Natural killer cell treated with Interleukin-12 subunit alpha and Interleukin-12 subunit beta and Interleukin-15 and Interleukin-18, amount 100 ng/mL, for 72 hours (primary cell): ENCODE results near the gene CASKIN1. TPM values are rescaled to one million over a fixed set of nuclear protein-coding genes. Genes with fewer than 3 reads are reported as not detected.

ENCODE experiments used
- ATAC-seq, 2 donors: fragments of 150-1000 bp; cut with Tn5 transposase in 1 of 2; sonication (Bioruptor Pico), chemical (Tn5 transposase) in 1 of 2; 2 replicates each; pipeline ENCODE4 v1.10.0; 2021
- DNase-seq: peaks from one replicate; pipeline ENCODE4 v3.0.0; 2022; ENCODE audit warnings: low spot score
- H3K27ac Mint-ChIP-seq, 2 donors: 1 replicate in 1 of 2; 2 replicates in 1 of 2; pipeline ENCODE4 v1.8.0; 2022; ENCODE audit warnings: mixed read lengths in 2 of 2, mild to moderate bottlenecking in 1 of 2, moderate library complexity in 1 of 2
- H3K27me3 Mint-ChIP-seq, 2 donors: 1 replicate in 1 of 2; 2 replicates in 1 of 2; pipeline ENCODE4 v1.8.0; 2022; ENCODE audit warnings: mixed read lengths in 2 of 2
- H3K36me3 Mint-ChIP-seq: one replicate; pipeline ENCODE4 v1.8.0; 2022; ENCODE audit warnings: mixed read lengths
- H3K4me1 Mint-ChIP-seq, 2 donors: 1 replicate in 1 of 2; 2 replicates in 1 of 2; pipeline ENCODE4 v1.8.0; 2022; ENCODE audit warnings: low read depth in 2 of 2, mixed read lengths in 2 of 2, mild to moderate bottlenecking in 1 of 2
- H3K4me3 Mint-ChIP-seq: one replicate; pipeline ENCODE4 v1.8.0; 2022; ENCODE audit warnings: mixed read lengths
- H3K9me3 Mint-ChIP-seq: 2 replicates; pipeline ENCODE4 v1.8.0; 2022; ENCODE audit warnings: mixed read lengths
- total RNA-seq, 2 donors: library from RNA; stranded (reverse); gene quantifications; one replicate each; pipeline ENCODE4 v1.2.3, GENCODE V29; 2022

CASKIN1 gene
- total RNA-seq, 2 donors from 2014 or later = 0.14 to 0.26 TPM

- DNase-seq = no peak
- Mint-ChIP-seq H3K4me3 (no peak overlapping the region), H3K27ac (no peak overlapping the region), H3K27me3 (no peaks in the 10 kb centered on the region), H3K4me1 (peaks cover 0 to 6% of the 10 kb centered on the region in 2 donors), H3K36me3 (no peaks in the 10 kb centered on the region), H3K9me3 (no peaks in the 10 kb centered on the region)
- no peak for ATAC-seq
These were observed 18.8 kb downstream of the CASKIN1 start for GRCh38 chr16:2177561-2177960.

- no peaks in the 10 kb centered on the region for H3K27me3 Mint-ChIP-seq
- DNase-seq (no peak), ATAC-seq (no peak)
- peaks cover 0 to 3% of the 10 kb centered on the region in 2 donors for H3K4me1 Mint-ChIP-seq
- H3K27ac Mint-ChIP-seq = no peak overlapping the region
- no peak overlapping the region for H3K4me3 Mint-ChIP-seq
- H3K9me3 Mint-ChIP-seq = no peaks in the 10 kb centered on the region
- H3K36me3 Mint-ChIP-seq = no peaks in the 10 kb centered on the region
These were observed 19.3 kb downstream of the CASKIN1 start for GRCh38 chr16:2177101-2177500.

DNA sequence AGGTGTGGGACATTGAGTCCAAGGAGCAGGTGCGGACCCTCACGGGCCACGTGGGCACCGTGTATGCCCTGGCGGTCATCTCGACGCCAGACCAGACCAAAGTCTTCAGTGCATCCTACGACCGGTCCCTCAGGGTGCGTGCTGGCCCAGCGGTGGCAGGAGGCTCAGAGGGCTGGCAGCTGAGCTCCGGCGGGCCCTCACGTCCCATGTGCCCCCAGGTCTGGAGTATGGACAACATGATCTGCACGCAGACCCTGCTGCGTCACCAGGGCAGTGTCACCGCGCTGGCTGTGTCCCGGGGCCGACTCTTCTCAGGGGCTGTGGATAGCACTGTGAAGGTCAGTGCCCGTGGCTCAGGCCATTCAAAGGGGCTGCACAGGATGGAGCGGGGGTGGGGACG is 20.4 kb downstream of the CASKIN1 start:
- Mint-ChIP-seq H3K36me3 (no peaks in the 10 kb centered on the region), H3K4me3 (no peak overlapping the region), H3K27ac (no peak overlapping the region)

DNA sequence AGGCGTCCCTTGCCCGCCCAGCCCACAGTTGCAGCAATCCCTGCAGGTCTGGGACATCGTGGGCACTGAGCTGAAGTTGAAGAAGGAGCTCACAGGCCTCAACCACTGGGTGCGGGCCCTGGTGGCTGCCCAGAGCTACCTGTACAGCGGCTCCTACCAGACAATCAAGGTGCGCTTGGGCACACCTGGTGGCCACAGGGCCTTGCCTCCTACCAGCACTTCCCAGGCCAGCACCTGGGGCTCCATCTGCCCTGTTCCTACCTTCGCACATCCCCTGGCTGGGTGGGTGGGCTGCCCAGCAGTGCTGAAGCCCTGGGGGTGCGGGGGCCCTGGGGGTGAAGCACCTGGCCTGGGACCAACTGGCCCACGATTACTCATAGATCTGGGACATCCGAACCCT is 21.0 kb downstream of the CASKIN1 start:
- ATAC-seq (no peak), DNase-seq (no peak)
- H3K4me1 Mint-ChIP-seq = peaks cover 0 to 3% of the 10 kb centered on the region in 2 donors
- H3K4me3 Mint-ChIP-seq = no peak overlapping the region
- no peaks in the 10 kb centered on the region for H3K36me3 Mint-ChIP-seq
- no peaks in the 10 kb centered on the region for H3K9me3 Mint-ChIP-seq
- H3K27ac Mint-ChIP-seq = no peak overlapping the region
- H3K27me3 Mint-ChIP-seq = no peaks in the 10 kb centered on the region

More for the DNA sequence above, 20.4 kb downstream of the CASKIN1 start:
- ATAC-seq (no peak), DNase-seq (no peak)
- Mint-ChIP-seq H3K27me3 (no peaks in the 10 kb centered on the region), H3K9me3 (no peaks in the 10 kb centered on the region), H3K4me1 (peaks cover 0 to 3% of the 10 kb centered on the region in 2 donors)

DNA sequence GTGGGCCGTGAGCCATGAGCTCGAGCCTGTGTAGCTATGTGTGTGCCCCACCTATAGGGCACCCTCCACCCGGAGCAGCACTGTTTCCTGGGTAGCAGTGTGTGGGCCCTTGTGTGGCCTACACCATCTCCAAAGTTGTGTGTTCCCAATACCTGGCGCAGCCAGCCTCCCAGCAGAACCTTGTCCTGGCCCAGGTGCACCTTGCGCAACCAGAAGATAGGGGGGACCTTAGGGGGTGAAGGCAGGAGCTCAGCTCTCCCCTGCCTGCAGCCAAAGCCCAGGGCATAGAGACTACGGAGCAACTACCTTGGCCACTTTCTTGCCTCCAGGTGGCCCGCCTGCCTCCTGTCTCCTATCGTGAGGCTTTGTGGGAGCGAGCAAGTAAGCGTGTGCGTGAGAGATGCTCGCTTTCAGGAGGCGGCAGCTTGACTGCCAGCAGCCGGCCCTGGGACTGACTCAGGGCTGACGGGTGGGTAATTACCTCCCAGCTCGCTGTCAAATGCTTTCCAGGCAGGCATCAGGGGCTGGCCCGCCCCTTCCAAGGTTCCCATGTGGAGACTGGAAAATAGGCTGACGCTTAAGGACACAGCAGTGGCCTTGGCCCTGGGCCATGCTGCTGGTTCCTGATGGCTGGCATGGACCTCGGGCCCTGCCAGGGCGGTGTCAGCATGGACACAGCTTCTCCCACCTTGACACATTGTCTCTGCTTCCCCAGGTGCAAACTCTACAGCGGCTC is 21.8 kb downstream of the CASKIN1 start:
- no peak overlapping the region for H3K27ac Mint-ChIP-seq
- H3K9me3 Mint-ChIP-seq = no peaks in the 10 kb centered on the region

DNA sequence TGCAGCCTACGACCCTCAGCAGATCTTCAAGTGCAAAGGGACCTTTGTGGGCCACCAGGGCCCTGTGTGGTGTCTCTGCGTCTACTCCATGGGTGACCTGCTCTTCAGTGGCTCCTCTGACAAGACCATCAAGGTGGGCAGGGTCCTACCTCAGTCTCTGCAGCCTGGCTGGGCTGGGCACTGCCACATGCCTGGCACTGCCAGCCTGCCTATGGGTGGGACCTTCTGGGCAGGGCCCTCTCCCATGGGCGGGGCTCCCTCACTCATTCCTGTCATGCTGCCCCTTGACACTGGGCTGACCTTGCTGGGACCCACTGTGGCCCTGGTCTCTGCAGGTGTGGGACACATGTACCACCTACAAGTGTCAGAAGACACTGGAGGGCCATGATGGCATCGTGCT is 22.5 kb downstream of the CASKIN1 start:
- no peak for ATAC-seq
- H3K9me3 Mint-ChIP-seq = no peaks in the 10 kb centered on the region
- H3K4me3 Mint-ChIP-seq = no peak overlapping the region

More for the DNA sequence above, 21.8 kb downstream of the CASKIN1 start:
- Mint-ChIP-seq H3K4me1 (peaks cover 0 to 3% of the 10 kb centered on the region in 2 donors), H3K36me3 (no peaks in the 10 kb centered on the region), H3K27me3 (no peaks in the 10 kb centered on the region), H3K4me3 (no peak overlapping the region)
- DNase-seq (no peak), ATAC-seq (no peak)

DNA sequence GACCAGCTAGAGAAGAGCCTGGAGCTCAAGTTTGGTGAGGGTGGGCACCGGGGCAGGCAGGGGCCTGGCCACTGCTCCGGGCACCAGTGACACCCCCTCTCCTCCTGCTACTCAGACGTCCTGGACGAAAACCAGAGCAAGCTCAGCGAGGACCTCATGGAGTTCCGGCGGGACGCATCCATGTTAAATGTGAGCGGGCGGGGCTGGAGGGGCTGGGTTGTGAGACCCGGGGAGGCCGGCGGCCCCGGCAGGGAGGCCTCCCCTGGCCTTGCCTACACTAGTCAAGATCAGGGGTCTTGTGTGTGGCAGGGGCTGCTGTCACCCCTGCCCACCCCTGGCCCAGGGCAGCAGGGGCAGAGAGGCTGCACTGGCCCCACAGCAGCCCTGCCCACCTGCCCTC is 23.0 kb downstream of the CASKIN1 start:
- ATAC-seq (no peak), DNase-seq (no peak)
- Mint-ChIP-seq H3K4me1 (peaks cover 0 to 3% of the 10 kb centered on the region in 2 donors), H3K4me3 (no peak overlapping the region), H3K27me3 (no peaks in the 10 kb centered on the region), H3K9me3 (no peaks in the 10 kb centered on the region), H3K27ac (no peak overlapping the region), H3K36me3 (no peaks in the 10 kb centered on the region)

More for the DNA sequence above, 22.5 kb downstream of the CASKIN1 start:
- Mint-ChIP-seq H3K4me1 (peaks cover 0 to 3% of the 10 kb centered on the region in 2 donors), H3K27ac (no peak overlapping the region), H3K27me3 (no peaks in the 10 kb centered on the region), H3K36me3 (no peaks in the 10 kb centered on the region)
- no peak for DNase-seq

DNA sequence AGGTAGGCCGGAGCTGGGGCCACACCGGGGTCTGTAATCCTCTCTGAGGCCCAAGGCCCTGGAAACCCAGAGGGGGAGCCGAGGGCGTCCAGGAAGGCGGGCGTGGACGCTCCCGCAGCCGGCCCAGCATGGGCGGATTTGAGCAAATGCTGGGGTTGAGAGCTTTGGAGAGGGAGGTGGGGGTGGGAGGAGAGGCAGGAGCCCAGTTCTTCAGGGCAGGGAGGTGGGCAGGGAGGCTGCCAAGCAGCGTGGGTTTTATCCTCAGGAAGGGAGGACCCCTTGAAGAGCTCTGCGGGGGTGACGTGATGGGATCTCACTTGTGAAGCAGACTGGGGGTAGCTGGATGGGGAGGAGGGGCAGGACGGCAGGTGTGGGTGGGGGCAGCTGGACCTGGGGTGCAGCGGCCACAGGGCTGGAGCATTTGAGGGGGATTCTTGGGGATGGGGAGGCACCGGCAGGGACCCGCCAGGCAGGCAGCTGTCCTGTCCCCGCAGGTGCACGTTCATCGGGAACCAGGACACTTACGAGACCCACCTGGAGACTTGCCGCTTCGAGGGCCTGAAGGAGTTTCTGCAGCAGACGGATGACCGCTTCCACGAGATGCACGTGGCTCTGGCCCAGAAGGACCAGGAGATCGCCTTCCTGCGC is 23.6 kb downstream of the CASKIN1 start:
- H3K4me1 Mint-ChIP-seq = peaks cover 0 to 3% of the 10 kb centered on the region in 2 donors
- H3K36me3 Mint-ChIP-seq = no peaks in the 10 kb centered on the region
- no peak overlapping the region for H3K27ac Mint-ChIP-seq
- no peak for DNase-seq
- no peak overlapping the region for H3K4me3 Mint-ChIP-seq
- no peak for ATAC-seq
- no peaks in the 10 kb centered on the region for H3K27me3 Mint-ChIP-seq
- H3K9me3 Mint-ChIP-seq = no peaks in the 10 kb centered on the region

- Mint-ChIP-seq H3K4me1 (no peaks in the 10 kb centered on the region), H3K27ac (no peak overlapping the region), H3K4me3 (no peak overlapping the region), H3K9me3 (no peaks in the 10 kb centered on the region), H3K27me3 (no peaks in the 10 kb centered on the region), H3K36me3 (no peaks in the 10 kb centered on the region)
- DNase-seq = no peak
- no peak for ATAC-seq
These were observed 24.7 kb downstream of the CASKIN1 start for GRCh38 chr16:2171601-2172178.

- H3K36me3 Mint-ChIP-seq = no peaks in the 10 kb centered on the region
- H3K4me1 Mint-ChIP-seq = no peaks in the 10 kb centered on the region
- no peak for ATAC-seq
These were observed 25.6 kb downstream of the CASKIN1 start for GRCh38 chr16:2170587-2171435.

DNA sequence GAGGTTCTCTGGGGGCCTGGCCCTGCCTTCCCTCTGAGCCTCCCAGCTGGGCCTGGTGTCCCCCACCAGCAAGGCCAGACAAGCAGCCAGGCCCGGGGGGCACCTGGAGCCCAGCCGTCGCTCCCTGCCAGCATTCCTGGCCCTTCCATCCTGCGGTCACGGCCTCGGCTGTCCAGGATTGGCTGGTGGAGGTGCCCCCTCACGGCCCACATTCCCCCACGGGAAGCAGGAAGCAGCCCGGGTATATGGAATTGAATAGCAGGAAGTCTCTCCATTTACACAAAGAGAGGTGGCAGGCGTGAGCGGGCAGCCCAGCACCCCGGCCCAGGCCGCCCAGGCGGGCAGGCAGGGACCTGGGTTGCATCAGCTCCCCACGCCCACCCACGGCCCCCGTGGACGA is 26.3 kb downstream of the CASKIN1 start:
- Mint-ChIP-seq H3K4me3 (no peak overlapping the region), H3K4me1 (no peaks in the 10 kb centered on the region), H3K36me3 (no peaks in the 10 kb centered on the region), H3K27ac (no peak overlapping the region), H3K27me3 (no peaks in the 10 kb centered on the region), H3K9me3 (no peaks in the 10 kb centered on the region)
- no peak for ATAC-seq
- DNase-seq = no peak

More at GRCh38 chr16:2170587-2171435, 25.6 kb downstream of the CASKIN1 start:
- no peaks in the 10 kb centered on the region for H3K9me3 Mint-ChIP-seq
- no peak overlapping the region for H3K27ac Mint-ChIP-seq
- H3K4me3 Mint-ChIP-seq = no peak overlapping the region
- no peak for DNase-seq
- H3K27me3 Mint-ChIP-seq = no peaks in the 10 kb centered on the region

DNA sequence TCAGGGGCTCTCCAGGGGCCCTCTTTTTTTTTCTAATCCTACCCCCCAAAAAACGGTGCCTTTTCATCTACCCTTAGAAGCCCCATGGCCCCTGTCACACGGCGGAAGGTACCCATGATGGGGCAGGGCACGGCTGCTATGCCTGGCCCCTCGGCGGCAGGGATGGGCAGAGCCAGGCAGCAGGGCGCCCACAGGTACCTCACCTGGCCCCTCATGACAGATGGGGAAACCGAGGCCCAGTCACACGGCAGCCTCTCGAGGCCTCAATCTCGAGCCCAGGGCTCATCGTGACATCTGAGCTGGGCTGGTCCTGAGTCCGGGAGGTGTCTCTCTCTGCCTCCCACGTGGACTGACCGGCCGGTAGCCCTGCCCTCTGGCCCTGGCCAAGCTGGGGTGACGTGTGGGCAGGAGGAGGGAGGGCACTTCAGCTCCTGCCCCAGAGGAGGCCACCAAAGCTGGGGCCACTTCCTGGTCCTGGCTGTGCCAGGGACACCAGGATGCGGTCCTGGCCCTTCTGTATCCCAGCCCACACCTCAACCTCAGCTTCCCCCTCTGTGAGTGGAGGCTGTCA is 29.3 kb downstream of the CASKIN1 start:
- Mint-ChIP-seq H3K4me3 (no peak overlapping the region), H3K4me1 (peaks cover 0 to 3% of the 10 kb centered on the region in 2 donors), H3K36me3 (no peaks in the 10 kb centered on the region), H3K27ac (no peak overlapping the region), H3K27me3 (no peaks in the 10 kb centered on the region), H3K9me3 (no peaks in the 10 kb centered on the region)
- ATAC-seq (no peak), DNase-seq (no peak)

- no peak for ATAC-seq
- no peak overlapping the region for H3K27ac Mint-ChIP-seq
- H3K27me3 Mint-ChIP-seq = no peaks in the 10 kb centered on the region
- DNase-seq = no peak
- no peak overlapping the region for H3K4me3 Mint-ChIP-seq
- no peaks in the 10 kb centered on the region for H3K36me3 Mint-ChIP-seq
- H3K4me1 Mint-ChIP-seq = peaks cover 0 to 6% of the 10 kb centered on the region in 2 donors
- no peaks in the 10 kb centered on the region for H3K9me3 Mint-ChIP-seq
These were observed 29.9 kb downstream of the CASKIN1 start for GRCh38 chr16:2166263-2167067.
